GM23338 (cell line): ENCODE measurements around the gene TRPM3. TPM values are rescaled to one million over a fixed set of nuclear protein-coding genes. Genes with fewer than 3 reads are reported as not detected.

Experiments used
- ATAC-seq: fragments of 200-7000 bp; cut with Tn5 transposase; 3 replicates; pipeline ENCODE4 v1.9.1; 2020
- DNase-seq: peaks from one replicate; pipeline ENCODE4 v3.0.0-alpha.2; 2015; ENCODE audit warnings: low spot score
- H2AFZ ChIP-seq: fragments of 200-600 bp; sonication (generic); 2 replicates; pipeline ENCODE4 v1.8.0; 2016; ENCODE audit warnings: antibody characterized with exemption, mild to moderate bottlenecking, moderate library complexity
- H3F3A ChIP-seq: fragments of 200-600 bp; sonication (generic); replicated peaks from 2 replicates; pipeline ENCODE4 v1.8.0; 2017; ENCODE audit warnings: antibody characterized with exemption, mixed run types, low read depth
- H3K27ac ChIP-seq: fragments of 200-600 bp; sonication (generic); 2 replicates; pipeline ENCODE4 v1.6.1; 2016; ENCODE audit warnings: low read depth
- H3K27me3 ChIP-seq: fragments of 200-600 bp; sonication (generic); 2 replicates; pipeline ENCODE4 v1.8.0; 2016; ENCODE audit warnings: mild to moderate bottlenecking, mixed run types, moderate library complexity; ENCODE audit not compliant: insufficient read depth
- H3K36me3 ChIP-seq: fragments of 200-600 bp; sonication (generic); 2 replicates; pipeline ENCODE4 v1.8.0; 2016; ENCODE audit warnings: mild to moderate bottlenecking; ENCODE audit not compliant: insufficient read depth
- H3K4me1 ChIP-seq: fragments of 200-600 bp; sonication (generic); 2 replicates; pipeline ENCODE4 v1.8.0; 2016; ENCODE audit warnings: mild to moderate bottlenecking, moderate library complexity; ENCODE audit not compliant: insufficient read depth
- H3K4me2 ChIP-seq: fragments of 200-600 bp; sonication (generic); 2 replicates; pipeline ENCODE4 v1.7.1; 2017; ENCODE audit warnings: mixed run types
- H3K4me3 ChIP-seq: fragments of 200-600 bp; sonication (generic); 2 replicates; pipeline ENCODE4 v1.6.1; 2016; ENCODE audit warnings: mixed run types
- H3K79me2 ChIP-seq: fragments of 200-600 bp; sonication (generic); replicated peaks from 2 replicates; pipeline ENCODE4 v1.8.0; 2017; ENCODE audit warnings: mild to moderate bottlenecking; ENCODE audit not compliant: insufficient read depth
- H3K9me2 ChIP-seq: fragments of 200-600 bp; sonication (generic); 2 replicates; pipeline ENCODE4 v1.8.0; 2017; ENCODE audit not compliant: insufficient read depth
- H4K20me1 ChIP-seq: fragments of 200-600 bp; sonication (generic); replicated peaks from 2 replicates; pipeline ENCODE4 v1.8.0; 2017; ENCODE audit warnings: mild to moderate bottlenecking; ENCODE audit not compliant: insufficient read depth
- H3K27ac Mint-ChIP-seq: 2 replicates; pipeline ENCODE4 v1.8.0; 2020; ENCODE audit warnings: inconsistent platforms, mild to moderate bottlenecking, moderate library complexity, mixed read lengths
- H3K27me3 Mint-ChIP-seq: 3 replicates; pipeline ENCODE4 v1.8.0; 2022; ENCODE audit warnings: low read depth, mild to moderate bottlenecking, moderate library complexity, mixed read lengths, inconsistent platforms; ENCODE audit not compliant: insufficient read depth, poor library complexity
- H3K36me3 Mint-ChIP-seq: 3 replicates; pipeline ENCODE4 v1.8.0; 2021; ENCODE audit warnings: low read depth, mild to moderate bottlenecking, inconsistent platforms, moderate library complexity, mixed read lengths
- H3K4me1 Mint-ChIP-seq: 3 replicates; pipeline ENCODE4 v1.8.0; 2020; ENCODE audit warnings: mild to moderate bottlenecking, inconsistent platforms, mixed read lengths
- H3K4me3 Mint-ChIP-seq: 3 replicates; pipeline ENCODE4 v1.8.0; 2021; ENCODE audit warnings: moderate library complexity, mild to moderate bottlenecking, inconsistent platforms, mixed read lengths
- H3K9me3 Mint-ChIP-seq: 3 replicates; pipeline ENCODE4 v1.8.0; 2020; ENCODE audit warnings: moderate library complexity, mild to moderate bottlenecking, inconsistent platforms, mixed read lengths
- CTCF ChIP-seq, 2 experiments: fragments of 200-600 bp in 1 of 2; sonication (generic) in 1 of 2; conservative IDR thresholded peaks; 2 replicates each; pipeline versions ENCODE4 v1.5.1 to v1.6.1; 2016 to 2017; ENCODE audit warnings: antibody characterized with exemption in 2 of 2, low read depth in 2 of 2, mild to moderate bottlenecking in 2 of 2, moderate library complexity in 1 of 2
- EZH2 ChIP-seq: fragments of 200-600 bp; sonication (generic); IDR thresholded peaks from one replicate; pipeline ENCODE4 v1.8.0; 2017; ENCODE audit warnings: antibody characterized with exemption, mild to moderate bottlenecking, low read depth; ENCODE audit not compliant: unreplicated experiment
- EZH2phosphoT487 ChIP-seq: fragments of 200-600 bp; sonication (generic); IDR thresholded peaks from one replicate; pipeline ENCODE4 v1.8.1; 2018; ENCODE audit warnings: antibody characterized with exemption; ENCODE audit not compliant: unreplicated experiment
- JUNB ChIP-seq: IDR thresholded peaks from one replicate; pipeline ENCODE4 v1.6.1; 2016; ENCODE audit warnings: antibody characterized with exemption; ENCODE audit not compliant: unreplicated experiment
- NANOG ChIP-seq: IDR thresholded peaks from 2 replicates; pipeline ENCODE4 v1.6.1; 2016; ENCODE audit warnings: antibody characterized with exemption, borderline replicate concordance
- STAT1 ChIP-seq: IDR thresholded peaks from one replicate; pipeline ENCODE4 v1.6.1; 2016; ENCODE audit warnings: antibody characterized with exemption; ENCODE audit not compliant: unreplicated experiment
- ZNF331 ChIP-seq: fragments of 250-450 bp; sonication (Bioruptor Pico); IDR thresholded peaks from 2 replicates; pipeline ENCODE4 v1.5.0; 2020; ENCODE audit warnings: low read depth, mild to moderate bottlenecking, moderate library complexity
- ZNF462 ChIP-seq: fragments of 250-450 bp; sonication (Bioruptor Pico); IDR thresholded peaks from 2 replicates; pipeline ENCODE4 v1.5.0; 2020; ENCODE audit warnings: mild to moderate bottlenecking, moderate library complexity
- polyA plus RNA-seq: library from polyadenylated mRNA; unstranded; fragments of >200 nt; fragmentation: Nextera tagmentation; extraction: Ambion mirVana; gene quantifications from 2 replicates; pipeline ENCODE4 v1.2.1, GENCODE V29; 2016
- total RNA-seq: library from RNA; depleted of rRNA; stranded (reverse); fragments of >200 nt; shearing (Covaris generic); gene quantifications from 2 replicates; pipeline ENCODE4 v1.2.3, GENCODE V29; 2014
- TF ChIP-seq, protein P1 (sequence below): IDR thresholded peaks from 2 replicates; pipeline ENCODE4 v1.6.1; 2016; ENCODE audit warnings: antibody characterized with exemption
- TF ChIP-seq, protein P2 (sequence below): IDR thresholded peaks from one replicate; pipeline ENCODE4 v1.6.1; 2018; ENCODE audit warnings: antibody characterized with exemption; ENCODE audit not compliant: unreplicated experiment

TRPM3 gene
- total and polyA plus RNA-seq, 2 experiments from 2014 or later: 2.8 to 8.2 TPM

GRCh38 chr9:71037521-71037920 is 83.9 kb downstream of the TRPM3 start:
- no peaks in the 10 kb centered on the region for H3K27me3 ChIP-seq
- TF ChIP-seq, protein P1, sequence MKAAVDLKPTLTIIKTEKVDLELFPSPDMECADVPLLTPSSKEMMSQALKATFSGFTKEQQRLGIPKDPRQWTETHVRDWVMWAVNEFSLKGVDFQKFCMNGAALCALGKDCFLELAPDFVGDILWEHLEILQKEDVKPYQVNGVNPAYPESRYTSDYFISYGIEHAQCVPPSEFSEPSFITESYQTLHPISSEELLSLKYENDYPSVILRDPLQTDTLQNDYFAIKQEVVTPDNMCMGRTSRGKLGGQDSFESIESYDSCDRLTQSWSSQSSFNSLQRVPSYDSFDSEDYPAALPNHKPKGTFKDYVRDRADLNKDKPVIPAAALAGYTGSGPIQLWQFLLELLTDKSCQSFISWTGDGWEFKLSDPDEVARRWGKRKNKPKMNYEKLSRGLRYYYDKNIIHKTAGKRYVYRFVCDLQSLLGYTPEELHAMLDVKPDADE: no peak
- DNase-seq (no peak), ATAC-seq (no peak)
- no peaks in the 10 kb centered on the region for H4K20me1 ChIP-seq
- peaks cover 5% of the 10 kb centered on the region for H3K4me1 ChIP-seq
- no peak overlapping the region for H3K27ac ChIP-seq
- no peak overlapping the region for H3K27ac Mint-ChIP-seq
- H3F3A ChIP-seq: no peaks in the 10 kb centered on the region
- peaks cover 3% of the 10 kb centered on the region; the same call in 2 of the 3 replicates for H3K4me1 Mint-ChIP-seq
- no peak overlapping the region for H3K4me3 ChIP-seq
- no peaks in the 10 kb centered on the region for H3K27me3 Mint-ChIP-seq
- no peak overlapping the region for H3K4me2 ChIP-seq
- no peak overlapping the region for H2AFZ ChIP-seq
- H3K4me3 Mint-ChIP-seq: no peak overlapping the region
- no peaks in the 10 kb centered on the region for H3K79me2 ChIP-seq
- H3K36me3 Mint-ChIP-seq: no peaks in the 10 kb centered on the region
- no peaks in the 10 kb centered on the region for H3K9me2 ChIP-seq
- H3K9me3 Mint-ChIP-seq: no peaks in the 10 kb centered on the region
- no peaks in the 10 kb centered on the region for H3K36me3 ChIP-seq

DNA sequence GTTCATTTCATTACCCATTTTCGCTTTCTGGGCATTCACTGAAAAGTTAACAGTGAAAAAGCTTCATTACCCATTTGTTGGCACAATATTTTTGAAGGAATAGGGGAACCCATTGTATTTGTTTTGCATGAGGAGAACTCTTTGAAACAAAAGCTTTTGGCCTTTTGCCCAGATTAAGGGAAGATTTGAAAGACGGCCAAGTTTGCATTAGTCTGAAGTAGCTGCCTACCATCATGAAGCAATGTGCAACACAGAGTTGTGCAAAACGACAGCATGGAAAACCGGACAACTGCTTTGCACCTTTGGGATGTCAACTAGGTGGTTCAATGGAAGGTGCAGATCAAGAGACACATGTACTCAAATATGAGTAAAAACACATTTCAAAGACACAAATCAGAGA is 84.9 kb downstream of the TRPM3 start:
- no peaks in the 10 kb centered on the region for H3K4me1 ChIP-seq
- DNase-seq: no peak
- H3K9me2 ChIP-seq: no peaks in the 10 kb centered on the region
- H3K27me3 ChIP-seq: no peaks in the 10 kb centered on the region
- no peaks in the 10 kb centered on the region for H3K79me2 ChIP-seq
- H4K20me1 ChIP-seq: no peaks in the 10 kb centered on the region
- Mint-ChIP-seq H3K9me3 (no peaks in the 10 kb centered on the region), H3K36me3 (no peaks in the 10 kb centered on the region), H3K27me3 (no peaks in the 10 kb centered on the region), H3K4me3 (no peak overlapping the region), H3K27ac (no peak overlapping the region), H3K4me1 (no peaks in the 10 kb centered on the region)
- no peak overlapping the region for H3K27ac ChIP-seq
- H3F3A ChIP-seq: no peaks in the 10 kb centered on the region
- no peak overlapping the region for H2AFZ ChIP-seq
- no peaks in the 10 kb centered on the region for H3K36me3 ChIP-seq
- H3K4me2 ChIP-seq: no peak overlapping the region
- no peak for ATAC-seq
- no peak overlapping the region for H3K4me3 ChIP-seq
- TF ChIP-seq NANOG (no peak), EZH2phosphoT487 (no peak), CTCF (conservative IDR thresholded peaks at IDR 0.05; ENCODE audit: low read depth in 2 of 2) (no peak), STAT1 (no peak), EZH2 (no peak), JUNB (no peak), ZNF331 (no peak), ZNF462 (no peak)
- TF ChIP-seq, protein P2, sequence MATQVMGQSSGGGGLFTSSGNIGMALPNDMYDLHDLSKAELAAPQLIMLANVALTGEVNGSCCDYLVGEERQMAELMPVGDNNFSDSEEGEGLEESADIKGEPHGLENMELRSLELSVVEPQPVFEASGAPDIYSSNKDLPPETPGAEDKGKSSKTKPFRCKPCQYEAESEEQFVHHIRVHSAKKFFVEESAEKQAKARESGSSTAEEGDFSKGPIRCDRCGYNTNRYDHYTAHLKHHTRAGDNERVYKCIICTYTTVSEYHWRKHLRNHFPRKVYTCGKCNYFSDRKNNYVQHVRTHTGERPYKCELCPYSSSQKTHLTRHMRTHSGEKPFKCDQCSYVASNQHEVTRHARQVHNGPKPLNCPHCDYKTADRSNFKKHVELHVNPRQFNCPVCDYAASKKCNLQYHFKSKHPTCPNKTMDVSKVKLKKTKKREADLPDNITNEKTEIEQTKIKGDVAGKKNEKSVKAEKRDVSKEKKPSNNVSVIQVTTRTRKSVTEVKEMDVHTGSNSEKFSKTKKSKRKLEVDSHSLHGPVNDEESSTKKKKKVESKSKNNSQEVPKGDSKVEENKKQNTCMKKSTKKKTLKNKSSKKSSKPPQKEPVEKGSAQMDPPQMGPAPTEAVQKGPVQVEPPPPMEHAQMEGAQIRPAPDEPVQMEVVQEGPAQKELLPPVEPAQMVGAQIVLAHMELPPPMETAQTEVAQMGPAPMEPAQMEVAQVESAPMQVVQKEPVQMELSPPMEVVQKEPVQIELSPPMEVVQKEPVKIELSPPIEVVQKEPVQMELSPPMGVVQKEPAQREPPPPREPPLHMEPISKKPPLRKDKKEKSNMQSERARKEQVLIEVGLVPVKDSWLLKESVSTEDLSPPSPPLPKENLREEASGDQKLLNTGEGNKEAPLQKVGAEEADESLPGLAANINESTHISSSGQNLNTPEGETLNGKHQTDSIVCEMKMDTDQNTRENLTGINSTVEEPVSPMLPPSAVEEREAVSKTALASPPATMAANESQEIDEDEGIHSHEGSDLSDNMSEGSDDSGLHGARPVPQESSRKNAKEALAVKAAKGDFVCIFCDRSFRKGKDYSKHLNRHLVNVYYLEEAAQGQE: no peak
